KOPT-K1 (cell line): ENCODE data around the gene PRPF38A.

Experiments
- H3K27ac ChIP-seq: fragments of 200-600 bp; sonication (generic); 2 replicates; pipeline ENCODE4 v1.5.1; 2016; ENCODE audit warnings: antibody characterized with exemption, mild to moderate bottlenecking, low read depth, low read length; ENCODE audit not compliant: poor library complexity, severe bottlenecking
- H3K36me3 ChIP-seq: fragments of 200-600 bp; sonication (generic); 2 replicates; pipeline ENCODE4 v1.5.1; 2017; ENCODE audit warnings: antibody characterized with exemption, mild to moderate bottlenecking, low read length, moderate library complexity; ENCODE audit not compliant: insufficient read depth
- H3K9me3 ChIP-seq: fragments of 200-600 bp; sonication (generic); 2 replicates; pipeline ENCODE4 v1.5.1; 2017; ENCODE audit warnings: antibody characterized with exemption, low read length, mild to moderate bottlenecking; ENCODE audit not compliant: insufficient read depth, poor library complexity, severe bottlenecking

Gene PRPF38A

DNA sequence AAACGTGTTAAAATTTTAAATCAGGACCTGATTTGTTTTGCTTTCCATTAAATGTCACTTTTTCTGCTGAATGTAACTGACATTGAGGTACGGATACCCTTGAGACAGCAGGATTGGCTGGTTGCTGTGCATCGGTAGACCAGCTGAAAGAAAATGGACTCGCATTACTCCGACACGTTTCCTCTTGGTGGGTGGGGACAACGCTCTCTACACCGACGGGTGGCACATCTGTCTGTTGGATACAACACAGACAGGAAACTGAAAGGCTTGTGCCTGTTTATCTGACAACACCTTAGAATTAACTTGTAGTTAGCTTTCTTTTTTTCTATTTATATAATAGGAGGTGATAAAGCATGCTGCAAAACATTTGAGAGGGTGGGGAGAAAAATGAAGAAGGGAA lies 19.4 kb downstream of the PRPF38A start:
- H3K36me3 ChIP-seq: peaks cover 50% of the 10 kb centered on the region
- no peaks in the 10 kb centered on the region for H3K9me3 ChIP-seq
- H3K27ac ChIP-seq: peak overlapping the region; percentile 81

GRCh38 chr1:52424231-52424636 lies 19.8 kb downstream of the PRPF38A start:
- peak overlapping the region; percentile 81 for H3K27ac ChIP-seq
- peaks cover 46% of the 10 kb centered on the region for H3K36me3 ChIP-seq
- H3K9me3 ChIP-seq: no peaks in the 10 kb centered on the region

- H3K27ac ChIP-seq: peak overlapping the region; percentile 81
- H3K36me3 ChIP-seq: peaks cover 48% of the 10 kb centered on the region
- H3K9me3 ChIP-seq: no peaks in the 10 kb centered on the region
These were observed 20.4 kb downstream of the PRPF38A start for GRCh38 chr1:52424813-52425212.

DNA sequence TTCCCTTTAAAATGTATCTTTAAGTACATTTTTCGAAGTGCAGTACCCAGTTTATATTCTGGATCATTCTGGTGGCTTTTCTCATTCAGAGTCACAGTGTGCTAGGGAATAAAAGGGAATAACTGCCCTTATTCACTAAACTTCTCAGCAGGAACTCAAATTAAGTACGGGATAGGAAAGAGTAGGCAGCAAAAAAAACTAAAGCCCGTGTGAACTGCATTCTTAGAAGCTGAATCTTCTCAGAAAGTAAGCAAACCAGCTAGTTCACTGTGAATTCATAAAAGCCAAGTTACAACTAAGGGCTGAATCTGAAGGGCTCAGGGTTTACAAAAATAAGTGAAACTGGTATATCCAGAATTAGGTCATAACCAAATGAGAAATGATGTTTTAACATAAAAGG lies 22.0 kb downstream of the PRPF38A start:
- Histone ChIP-seq H3K9me3 (no peaks in the 10 kb centered on the region), H3K27ac (peak overlapping the region; percentile 81), H3K36me3 (peaks cover 47% of the 10 kb centered on the region)

DNA sequence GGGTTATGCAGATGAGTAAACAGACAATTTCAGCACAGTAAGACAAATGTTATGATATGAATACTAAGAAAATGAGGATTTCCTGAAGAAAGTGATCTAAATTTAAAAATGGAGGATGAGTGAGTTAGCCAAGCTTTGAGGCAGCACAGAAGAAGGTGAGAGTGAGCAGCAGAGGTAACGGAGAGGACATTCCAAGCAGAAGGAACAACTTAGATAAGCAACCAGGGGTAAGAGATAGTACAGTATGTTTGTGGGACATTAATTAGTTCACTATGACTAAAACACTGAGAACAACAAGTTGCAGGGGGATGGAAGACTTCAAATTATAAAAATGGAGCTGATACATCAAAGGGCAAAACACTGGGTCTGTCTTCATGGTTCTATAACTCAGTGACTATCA lies 22.8 kb downstream of the PRPF38A start:
- peaks cover 46% of the 10 kb centered on the region for H3K36me3 ChIP-seq
- no peak overlapping the region for H3K27ac ChIP-seq
- no peaks in the 10 kb centered on the region for H3K9me3 ChIP-seq

GRCh38 chr1:52432807-52433206 lies 28.4 kb downstream of the PRPF38A start:
- H3K9me3 ChIP-seq: no peaks in the 10 kb centered on the region
- peaks cover 79% of the 10 kb centered on the region for H3K36me3 ChIP-seq

GRCh38 chr1:52435211-52435610 lies 30.8 kb downstream of the PRPF38A start:
- peaks cover 83% of the 10 kb centered on the region for H3K36me3 ChIP-seq

More at GRCh38 chr1:52432807-52433206, 28.4 kb downstream of the PRPF38A start:
- no peak overlapping the region for H3K27ac ChIP-seq

GRCh38 chr1:52435650-52436049 lies 31.2 kb downstream of the PRPF38A start:
- no peaks in the 10 kb centered on the region for H3K9me3 ChIP-seq
- H3K36me3 ChIP-seq: peaks cover 82% of the 10 kb centered on the region
- no peak overlapping the region for H3K27ac ChIP-seq

More at GRCh38 chr1:52435211-52435610, 30.8 kb downstream of the PRPF38A start:
- Histone ChIP-seq H3K9me3 (no peaks in the 10 kb centered on the region), H3K27ac (no peak overlapping the region)

DNA sequence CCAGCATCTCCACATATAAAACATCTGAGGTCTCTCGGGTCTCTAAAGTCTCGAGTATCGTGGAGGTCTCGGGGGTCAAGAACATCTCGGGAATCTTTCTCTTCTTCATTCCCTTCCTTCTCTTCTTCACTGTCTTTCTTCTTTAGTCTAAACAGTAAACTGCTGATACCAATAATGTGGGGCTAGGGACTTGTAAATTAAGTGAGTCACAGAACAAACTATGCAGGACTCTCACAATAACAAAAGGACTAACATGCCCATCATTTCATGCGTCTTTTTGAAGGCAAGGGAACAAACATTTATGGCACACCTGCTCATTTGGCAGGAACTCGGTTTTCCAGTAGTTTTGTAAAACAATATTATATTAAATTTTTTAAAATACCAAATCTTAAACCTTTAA lies 32.4 kb downstream of the PRPF38A start:
- Histone ChIP-seq H3K36me3 (peaks cover 83% of the 10 kb centered on the region), H3K27ac (no peak overlapping the region), H3K9me3 (no peaks in the 10 kb centered on the region)

DNA sequence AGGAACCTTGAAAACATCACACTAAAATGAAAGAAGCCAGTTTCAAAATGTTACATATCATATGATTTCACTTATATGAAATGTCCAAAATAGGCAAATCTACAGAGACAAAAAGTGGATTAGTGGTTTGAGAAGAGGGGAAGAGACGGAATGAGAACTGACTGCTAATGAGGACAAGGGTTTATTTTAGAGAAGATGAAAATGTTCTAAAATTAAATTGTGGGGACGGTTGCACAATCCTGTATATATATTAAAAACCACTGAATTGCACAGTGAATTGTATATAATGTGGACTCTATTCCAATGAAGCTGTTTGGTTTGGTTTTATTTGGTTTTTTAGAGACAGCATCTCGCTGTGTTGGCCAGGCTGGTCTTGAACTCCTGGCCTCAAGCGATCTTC lies 35.6 kb downstream of the PRPF38A start:
- Histone ChIP-seq H3K36me3 (peaks cover 77% of the 10 kb centered on the region), H3K27ac (no peak overlapping the region), H3K9me3 (no peaks in the 10 kb centered on the region)

DNA sequence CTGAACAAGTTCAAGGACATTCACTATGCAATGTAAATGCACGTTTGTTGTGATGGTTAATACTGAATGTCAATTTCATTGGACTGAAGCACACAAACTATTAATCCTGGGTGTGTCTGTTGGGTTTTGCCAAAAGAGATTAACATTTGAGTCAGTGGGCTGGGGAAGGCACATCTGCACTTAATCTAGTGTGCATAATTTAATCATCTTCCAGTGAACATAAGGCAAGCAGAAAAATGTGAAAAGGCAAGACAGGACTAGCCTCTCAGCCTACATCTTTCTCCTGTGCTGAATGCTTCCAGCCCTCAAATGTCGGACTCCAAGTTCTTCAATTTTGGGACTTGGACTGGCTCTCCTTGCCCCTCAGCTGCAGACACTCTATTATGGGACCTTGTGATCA lies 40.1 kb downstream of the PRPF38A start:
- Histone ChIP-seq H3K36me3 (peaks cover 79% of the 10 kb centered on the region), H3K9me3 (no peaks in the 10 kb centered on the region), H3K27ac (no peak overlapping the region)

- Histone ChIP-seq H3K9me3 (no peaks in the 10 kb centered on the region), H3K27ac (no peak overlapping the region), H3K36me3 (peaks cover 35% of the 10 kb centered on the region)
These were observed 49.7 kb downstream of the PRPF38A start for GRCh38 chr1:52454127-52454526.

DNA sequence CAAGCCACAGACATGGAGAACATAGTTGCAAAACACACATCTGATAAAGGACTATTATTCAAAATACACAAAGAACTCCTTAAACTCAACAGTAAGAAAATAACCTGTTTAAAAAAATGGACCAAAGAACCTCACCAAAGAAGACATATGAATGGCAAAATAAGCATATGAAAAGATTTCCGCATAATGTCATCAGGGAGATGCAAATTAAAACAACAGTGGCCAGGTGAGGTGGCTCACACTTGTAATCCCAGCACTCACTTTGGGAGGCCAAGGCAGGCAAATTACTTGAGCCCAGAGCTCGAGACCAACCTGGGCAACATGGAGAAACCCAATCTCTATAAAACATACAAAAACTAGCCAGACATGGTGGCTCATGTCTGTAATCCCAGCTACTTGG lies 50.4 kb downstream of the PRPF38A start:
- Histone ChIP-seq H3K27ac (no peak overlapping the region), H3K36me3 (peaks cover 40% of the 10 kb centered on the region), H3K9me3 (no peaks in the 10 kb centered on the region)

DNA sequence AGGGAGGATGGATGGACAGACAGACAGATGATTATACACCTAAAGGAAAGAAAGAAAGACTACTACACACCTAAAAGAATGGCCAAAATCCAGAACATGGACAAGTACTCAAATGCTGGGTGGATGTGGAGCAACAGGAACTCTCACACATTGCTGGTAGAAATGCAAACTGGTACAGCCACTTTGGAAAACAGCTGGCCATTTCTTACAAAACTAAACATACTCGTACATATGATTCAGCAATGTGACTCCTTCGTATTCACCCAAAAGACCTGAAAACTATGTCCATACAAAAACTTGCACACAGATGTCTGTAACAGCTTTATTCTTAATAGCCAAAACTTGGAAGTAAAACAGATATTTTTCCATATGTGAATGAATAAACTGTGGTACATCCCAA lies 51.3 kb downstream of the PRPF38A start:
- Histone ChIP-seq H3K36me3 (peaks cover 47% of the 10 kb centered on the region), H3K27ac (no peak overlapping the region), H3K9me3 (no peaks in the 10 kb centered on the region)

DNA sequence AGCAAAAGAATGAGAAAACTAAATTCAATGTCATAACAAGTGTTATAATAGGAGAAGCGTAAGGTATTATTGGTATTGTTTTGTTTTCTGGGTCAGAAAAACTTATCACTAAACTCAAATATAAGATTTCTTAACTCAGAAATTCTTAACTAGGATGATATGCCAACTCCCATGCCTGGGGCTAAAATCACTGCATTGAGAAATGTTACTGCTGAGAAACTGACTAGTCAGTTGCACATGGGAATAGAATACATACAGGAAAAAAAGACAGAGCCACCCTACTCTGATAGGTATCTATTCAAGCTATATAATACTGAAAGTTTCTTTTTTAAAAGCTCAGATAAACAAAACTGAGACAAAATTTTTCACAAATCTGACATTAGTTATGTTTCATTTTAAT lies 56.3 kb downstream of the PRPF38A start:
- no peak overlapping the region for H3K27ac ChIP-seq
- H3K36me3 ChIP-seq: peaks cover 54% of the 10 kb centered on the region
- no peaks in the 10 kb centered on the region for H3K9me3 ChIP-seq

GRCh38 chr1:52461821-52462220 lies 57.4 kb downstream of the PRPF38A start:
- peaks cover 59% of the 10 kb centered on the region for H3K36me3 ChIP-seq
- no peaks in the 10 kb centered on the region for H3K9me3 ChIP-seq
- H3K27ac ChIP-seq: no peak overlapping the region

DNA sequence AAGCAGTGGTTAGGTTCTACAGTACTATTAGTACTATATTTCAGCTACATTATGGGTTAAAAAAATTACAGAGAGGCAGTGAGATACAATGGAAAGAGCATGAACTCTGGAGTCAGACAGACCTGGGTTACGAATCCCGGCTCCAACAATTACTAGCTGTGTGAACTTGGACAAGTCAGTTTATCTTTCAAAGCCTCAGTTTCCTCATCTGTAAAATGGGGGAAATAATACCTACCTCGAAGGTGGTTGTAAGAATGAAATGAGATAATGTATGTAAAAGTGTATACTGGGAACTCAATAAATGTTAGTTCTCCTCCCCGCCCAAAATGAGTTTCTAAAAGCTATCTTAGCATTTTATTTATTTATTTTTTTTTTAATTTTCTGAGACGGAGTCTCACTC lies 59.5 kb downstream of the PRPF38A start:
- Histone ChIP-seq H3K27ac (no peak overlapping the region), H3K9me3 (no peaks in the 10 kb centered on the region), H3K36me3 (peaks cover 62% of the 10 kb centered on the region)
